ENCODE measurements around the gene OPCML.
A peak's percentile ranks its signal among the peaks of the same experiment; 100 is the strongest.

Gene OPCML

DNA sequence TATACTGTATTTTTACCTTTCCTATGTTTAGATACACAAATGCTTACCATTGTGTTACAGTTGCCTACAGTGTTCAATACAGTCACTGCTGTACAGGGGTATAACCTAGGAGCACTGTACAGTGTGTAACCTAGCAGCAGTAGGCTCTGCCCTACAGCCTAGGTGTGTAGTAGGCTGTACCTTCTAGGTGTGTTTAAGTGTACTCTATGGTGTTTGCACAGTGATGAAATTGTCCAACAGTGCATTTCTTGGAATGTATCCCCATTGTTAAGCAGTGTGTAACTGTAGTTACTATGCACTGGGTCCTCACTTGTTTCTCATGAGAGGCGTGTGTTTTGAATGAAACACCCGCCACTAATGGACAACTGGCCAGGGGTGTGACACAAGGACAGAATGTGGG is 269.0 kb downstream of the OPCML start:
- Mint-ChIP-seq H3K4me1 (ENCODE audit: low read depth) (peaks cover 19% of the 10 kb centered on the region), H3K27me3 (ENCODE audit: low read depth) (peaks cover 3% of the 10 kb centered on the region), H3K4me3 (no peak overlapping the region), H3K27ac (no peak overlapping the region), H3K36me3 (ENCODE audit: low read depth) (peaks cover 9% of the 10 kb centered on the region), H3K9me3 (peaks cover 32% of the 10 kb centered on the region)

DNA sequence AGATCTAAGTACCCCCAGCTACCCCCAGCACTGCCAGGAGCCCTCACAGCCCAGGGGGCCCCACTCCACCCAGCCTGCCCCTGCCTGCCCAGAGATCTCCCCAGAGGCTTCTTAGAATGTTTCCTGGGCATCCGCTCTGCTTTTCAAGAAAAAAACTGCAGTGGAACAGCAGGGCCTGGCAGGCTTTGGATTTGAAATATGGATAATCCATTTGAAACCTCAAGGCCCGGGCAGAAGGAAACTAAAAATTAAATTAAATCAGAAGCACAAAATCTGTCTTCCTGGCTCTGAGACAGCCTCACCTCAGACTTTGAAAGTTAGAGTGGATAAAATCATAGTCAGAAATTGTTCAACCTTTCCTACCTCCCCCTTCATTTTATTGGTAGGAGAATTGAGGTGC is 273.6 kb downstream of the OPCML start:
- Mint-ChIP-seq H3K27ac (peak overlapping the region; percentile 70), H3K4me3 (no peak overlapping the region), H3K36me3 (ENCODE audit: low read depth) (no peaks in the 10 kb centered on the region), H3K27me3 (ENCODE audit: low read depth) (peaks cover 16% of the 10 kb centered on the region), H3K9me3 (peaks cover 15% of the 10 kb centered on the region), H3K4me1 (ENCODE audit: low read depth) (peaks cover 3% of the 10 kb centered on the region)

DNA sequence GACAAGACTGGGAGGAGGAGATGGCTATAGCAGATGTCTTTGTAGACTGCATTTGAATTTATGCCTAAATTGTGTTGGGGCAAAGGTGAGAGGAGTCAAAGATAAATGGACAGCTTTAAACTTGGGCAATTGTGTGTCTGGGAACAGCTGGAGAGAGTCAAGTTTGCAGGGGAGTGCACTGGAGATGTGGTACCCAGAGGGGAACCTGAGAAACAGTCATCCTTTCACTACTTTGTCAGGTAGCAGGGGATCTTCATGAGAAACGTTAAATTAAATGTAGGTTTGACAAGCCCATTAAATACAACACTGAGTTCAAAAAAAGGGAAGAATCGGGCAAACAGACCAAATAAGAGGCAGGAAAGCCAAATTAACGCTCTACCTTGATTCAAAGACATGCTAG is 277.7 kb downstream of the OPCML start:
- H3K4me3 Mint-ChIP-seq = no peak overlapping the region
- peaks cover 3% of the 10 kb centered on the region for H3K4me1 Mint-ChIP-seq (ENCODE audit: low read depth)
- no peak overlapping the region for H3K27ac Mint-ChIP-seq

DNA sequence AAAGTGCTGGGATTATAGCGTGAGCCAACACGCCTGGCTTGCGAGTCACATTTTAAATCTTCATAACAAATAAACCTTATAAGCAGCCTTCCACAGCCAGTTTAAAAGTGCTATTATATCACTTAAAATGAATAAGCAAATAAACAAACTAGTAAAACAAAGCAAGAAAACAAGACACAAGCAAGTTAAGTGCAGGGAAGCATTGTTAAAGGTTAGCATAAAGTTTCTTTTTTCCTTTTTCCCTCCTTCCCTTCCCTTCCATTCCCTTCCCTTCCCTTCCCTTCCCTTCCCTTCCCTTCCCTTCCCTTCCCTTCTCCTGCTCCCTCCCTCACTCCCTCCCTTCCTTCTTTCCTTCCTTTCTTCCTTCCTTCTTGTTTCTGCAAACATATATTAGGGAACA is 278.7 kb downstream of the OPCML start:
- Mint-ChIP-seq H3K9me3 (peaks cover 5% of the 10 kb centered on the region), H3K36me3 (ENCODE audit: low read depth) (no peaks in the 10 kb centered on the region), H3K4me1 (ENCODE audit: low read depth) (no peaks in the 10 kb centered on the region), H3K4me3 (no peak overlapping the region), H3K27me3 (ENCODE audit: low read depth) (peaks cover 26% of the 10 kb centered on the region), H3K27ac (no peak overlapping the region)

More for the DNA sequence above, 277.7 kb downstream of the OPCML start:
- Mint-ChIP-seq H3K9me3 (peaks cover 8% of the 10 kb centered on the region), H3K36me3 (ENCODE audit: low read depth) (no peaks in the 10 kb centered on the region), H3K27me3 (ENCODE audit: low read depth) (peaks cover 22% of the 10 kb centered on the region)

DNA sequence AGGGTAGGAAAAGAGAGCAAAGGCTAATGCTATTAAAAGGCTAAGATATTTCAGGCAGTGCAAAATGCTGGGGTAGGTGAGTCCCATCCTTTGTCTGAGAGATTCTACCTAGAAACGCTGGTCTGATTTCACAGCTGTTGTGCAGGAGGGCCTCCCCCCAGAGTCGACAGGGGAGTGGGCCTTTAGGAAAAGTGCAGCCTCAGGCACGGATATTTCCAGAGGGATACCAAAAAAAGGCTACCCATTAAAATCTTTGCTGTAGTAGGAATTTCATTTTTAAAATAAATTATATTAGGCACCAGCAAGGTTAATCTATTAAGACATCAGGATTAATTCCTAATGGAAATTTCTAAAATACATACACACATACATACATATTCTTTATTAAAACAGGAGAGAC is 280.5 kb downstream of the OPCML start:
- Mint-ChIP-seq H3K4me1 (ENCODE audit: low read depth) (no peaks in the 10 kb centered on the region), H3K36me3 (ENCODE audit: low read depth) (no peaks in the 10 kb centered on the region), H3K4me3 (no peak overlapping the region), H3K27me3 (ENCODE audit: low read depth) (peaks cover 36% of the 10 kb centered on the region), H3K9me3 (peaks cover 11% of the 10 kb centered on the region), H3K27ac (no peak overlapping the region)

DNA sequence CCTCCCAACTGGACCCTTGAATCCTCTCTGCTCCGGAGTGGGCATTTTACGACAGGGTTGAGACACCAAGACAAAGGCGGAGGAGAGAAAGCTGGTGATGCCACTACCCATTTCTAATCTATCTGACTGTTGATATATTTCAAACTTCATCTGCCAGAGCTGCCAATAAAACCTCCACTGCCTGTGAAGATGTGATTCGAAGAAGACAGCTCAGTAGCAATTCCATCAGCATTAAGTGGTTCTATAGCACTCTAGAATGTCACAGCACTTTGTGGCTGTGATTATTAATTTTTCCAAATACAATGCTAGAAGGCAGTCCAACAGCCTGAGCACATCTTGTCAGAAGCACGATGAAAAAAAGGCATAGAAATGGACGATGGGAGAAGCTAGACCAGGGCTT is 282.8 kb downstream of the OPCML start:
- H3K27me3 Mint-ChIP-seq (ENCODE audit: low read depth) = peaks cover 28% of the 10 kb centered on the region
- peaks cover 11% of the 10 kb centered on the region for H3K9me3 Mint-ChIP-seq
- H3K36me3 Mint-ChIP-seq (ENCODE audit: low read depth) = no peaks in the 10 kb centered on the region
- H3K4me3 Mint-ChIP-seq = no peak overlapping the region
- H3K27ac Mint-ChIP-seq = no peak overlapping the region
- H3K4me1 Mint-ChIP-seq (ENCODE audit: low read depth) = no peaks in the 10 kb centered on the region

DNA sequence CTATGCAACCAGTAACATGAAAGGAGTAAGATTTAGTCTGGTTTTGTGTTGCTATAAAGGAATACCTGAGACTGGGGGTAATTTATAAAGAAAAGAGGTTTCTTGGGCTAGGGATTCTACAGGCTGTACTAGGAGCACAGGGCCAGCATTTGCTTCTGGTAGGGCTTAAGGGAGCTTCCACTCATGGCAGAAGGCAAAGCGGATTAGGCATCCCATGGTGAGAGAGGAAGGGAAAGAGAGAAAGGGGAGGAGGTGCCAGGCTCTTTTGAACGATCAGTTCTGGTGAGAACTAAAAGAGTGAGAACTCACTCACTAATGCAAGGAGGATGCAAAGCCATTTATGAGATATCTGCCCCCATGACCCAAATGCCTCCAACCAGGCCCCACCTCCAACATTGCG is 283.2 kb downstream of the OPCML start:
- H3K27ac Mint-ChIP-seq = no peak overlapping the region
- no peaks in the 10 kb centered on the region for H3K4me1 Mint-ChIP-seq (ENCODE audit: low read depth)
- H3K9me3 Mint-ChIP-seq = peaks cover 11% of the 10 kb centered on the region
- no peaks in the 10 kb centered on the region for H3K36me3 Mint-ChIP-seq (ENCODE audit: low read depth)
- H3K27me3 Mint-ChIP-seq (ENCODE audit: low read depth) = peaks cover 23% of the 10 kb centered on the region
- H3K4me3 Mint-ChIP-seq = no peak overlapping the region

DNA sequence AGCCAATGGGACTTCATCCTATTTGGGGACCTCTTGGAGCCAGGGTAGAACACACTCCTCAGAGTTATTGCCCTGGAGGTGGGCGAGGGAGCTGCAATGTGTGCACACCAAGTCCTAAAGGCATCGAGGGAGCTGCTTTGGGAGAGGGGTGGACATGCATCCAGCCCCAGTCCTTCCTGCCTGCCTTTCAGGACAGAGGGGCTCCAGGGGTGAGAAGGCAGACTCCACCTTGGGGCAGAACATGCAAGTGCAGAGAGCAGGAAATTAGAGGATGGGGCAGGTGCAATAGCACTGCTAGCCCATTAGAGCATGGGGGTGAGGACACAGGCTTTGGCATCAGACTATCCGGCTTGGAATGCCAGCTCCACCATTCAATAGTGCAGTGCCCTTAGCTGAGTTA is 288.5 kb downstream of the OPCML start:
- H3K4me3 Mint-ChIP-seq = no peak overlapping the region
- peaks cover 18% of the 10 kb centered on the region for H3K27me3 Mint-ChIP-seq (ENCODE audit: low read depth)

DNA sequence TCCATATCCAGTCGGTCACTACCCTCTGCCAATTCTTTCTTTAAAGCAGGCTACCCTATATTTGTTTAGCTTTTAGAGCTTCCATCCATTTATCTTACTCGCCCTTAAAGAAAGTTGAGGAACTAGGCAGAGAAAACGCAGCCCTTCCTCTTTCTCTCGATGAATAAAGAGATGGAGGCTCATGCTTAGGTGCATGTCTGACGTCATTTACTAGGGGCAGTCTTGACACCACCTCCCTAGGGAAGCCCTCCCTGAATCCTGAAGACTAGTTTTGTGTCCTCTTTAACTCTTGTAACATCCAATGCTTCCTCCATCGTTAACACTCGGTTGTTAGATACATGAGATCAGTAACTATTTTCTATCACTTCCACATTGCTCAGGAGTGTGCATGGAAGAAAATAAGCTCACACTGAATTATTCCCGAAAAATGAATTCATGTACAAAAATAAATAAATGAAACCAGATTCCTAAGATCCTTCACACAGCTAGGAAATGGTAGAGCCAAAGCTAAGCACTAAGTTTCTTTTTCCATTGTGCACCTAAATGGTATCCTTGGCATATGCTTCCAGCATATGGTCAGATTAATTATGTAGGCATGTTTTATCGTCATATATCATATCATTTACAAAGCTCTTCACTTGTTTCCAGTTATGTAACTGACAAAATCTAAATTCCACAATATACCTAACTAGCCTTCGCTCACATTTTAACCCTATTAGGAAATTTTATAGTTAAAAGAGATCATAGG is 291.2 kb downstream of the OPCML start:
- Mint-ChIP-seq H3K27me3 (ENCODE audit: low read depth) (peaks cover 4% of the 10 kb centered on the region), H3K4me3 (no peak overlapping the region), H3K4me1 (ENCODE audit: low read depth) (peaks cover 3% of the 10 kb centered on the region), H3K36me3 (ENCODE audit: low read depth) (no peaks in the 10 kb centered on the region), H3K9me3 (no peaks in the 10 kb centered on the region), H3K27ac (no peak overlapping the region)

More for the DNA sequence above, 288.5 kb downstream of the OPCML start:
- no peaks in the 10 kb centered on the region for H3K36me3 Mint-ChIP-seq (ENCODE audit: low read depth)
- H3K9me3 Mint-ChIP-seq = peaks cover 8% of the 10 kb centered on the region
- no peak overlapping the region for H3K27ac Mint-ChIP-seq
- peaks cover 3% of the 10 kb centered on the region for H3K4me1 Mint-ChIP-seq (ENCODE audit: low read depth)

DNA sequence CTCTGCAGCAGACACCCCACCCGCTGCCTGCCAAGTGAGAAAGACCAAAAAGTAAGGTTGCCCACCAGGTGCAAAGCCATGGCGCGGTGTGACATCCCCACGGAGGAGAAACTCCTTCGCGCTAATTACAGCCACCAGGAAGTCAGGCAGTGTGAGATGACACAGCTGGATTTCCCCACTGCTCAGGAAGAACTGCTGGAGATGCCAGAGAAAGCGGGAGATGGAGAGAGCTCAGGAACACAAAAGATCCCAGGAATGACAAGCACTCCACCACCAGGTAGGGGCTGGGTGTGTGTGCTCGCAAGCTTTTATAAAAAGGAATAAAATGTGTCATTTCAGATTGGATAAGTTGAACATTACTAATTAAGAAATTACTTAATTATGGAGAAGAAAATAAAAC is 292.7 kb downstream of the OPCML start:
- Mint-ChIP-seq H3K27me3 (ENCODE audit: low read depth) (peaks cover 4% of the 10 kb centered on the region), H3K9me3 (no peaks in the 10 kb centered on the region), H3K4me1 (ENCODE audit: low read depth) (peaks cover 3% of the 10 kb centered on the region), H3K4me3 (no peak overlapping the region), H3K36me3 (ENCODE audit: low read depth) (no peaks in the 10 kb centered on the region), H3K27ac (no peak overlapping the region)

DNA sequence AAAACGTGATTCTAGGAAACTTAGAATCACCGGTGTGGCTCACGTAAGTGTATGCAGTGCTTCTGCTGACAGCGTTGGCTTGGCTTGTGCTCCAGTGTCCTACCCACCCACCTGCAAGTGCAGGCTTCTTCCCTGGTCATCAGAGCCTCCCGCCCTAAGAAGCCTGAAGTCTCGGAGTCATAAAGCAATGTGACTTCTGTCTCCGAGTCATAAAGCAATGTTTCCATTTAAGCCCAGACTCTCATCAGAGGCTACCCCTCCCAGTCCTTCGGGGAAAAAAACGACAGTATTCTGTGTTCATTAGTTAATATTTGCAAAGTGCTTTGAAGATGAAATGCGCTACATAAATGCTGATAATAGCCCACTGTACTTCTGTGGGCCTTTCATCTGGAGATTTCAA is 293.8 kb downstream of the OPCML start:
- H3K4me3 Mint-ChIP-seq = no peak overlapping the region
- peaks cover 4% of the 10 kb centered on the region for H3K27me3 Mint-ChIP-seq (ENCODE audit: low read depth)
- peaks cover 3% of the 10 kb centered on the region for H3K4me1 Mint-ChIP-seq (ENCODE audit: low read depth)

DNA sequence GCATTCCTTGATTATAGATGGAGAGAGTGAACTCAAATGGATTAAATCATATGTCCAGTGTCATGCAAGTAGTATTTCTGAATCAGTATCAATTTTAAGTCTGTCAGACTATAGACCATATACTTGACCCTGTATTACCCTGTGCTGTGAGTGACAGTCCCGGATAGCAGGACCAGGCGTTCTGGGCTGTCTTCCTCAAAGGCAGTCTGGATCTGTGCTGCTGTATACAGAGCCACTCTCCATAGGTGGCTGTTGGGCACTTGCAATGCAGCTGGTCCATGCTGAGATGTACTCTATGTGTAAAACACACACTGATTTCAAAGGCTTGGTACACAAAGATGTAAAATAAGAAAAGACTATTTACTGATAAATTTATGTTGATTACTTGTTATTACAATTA is 294.3 kb downstream of the OPCML start:
- Mint-ChIP-seq H3K9me3 (peaks cover 4% of the 10 kb centered on the region), H3K4me1 (ENCODE audit: low read depth) (peaks cover 3% of the 10 kb centered on the region), H3K36me3 (ENCODE audit: low read depth) (no peaks in the 10 kb centered on the region)

More for the DNA sequence above, 293.8 kb downstream of the OPCML start:
- H3K9me3 Mint-ChIP-seq = peaks cover 4% of the 10 kb centered on the region
- H3K36me3 Mint-ChIP-seq (ENCODE audit: low read depth) = no peaks in the 10 kb centered on the region
- H3K27ac Mint-ChIP-seq = no peak overlapping the region

DNA sequence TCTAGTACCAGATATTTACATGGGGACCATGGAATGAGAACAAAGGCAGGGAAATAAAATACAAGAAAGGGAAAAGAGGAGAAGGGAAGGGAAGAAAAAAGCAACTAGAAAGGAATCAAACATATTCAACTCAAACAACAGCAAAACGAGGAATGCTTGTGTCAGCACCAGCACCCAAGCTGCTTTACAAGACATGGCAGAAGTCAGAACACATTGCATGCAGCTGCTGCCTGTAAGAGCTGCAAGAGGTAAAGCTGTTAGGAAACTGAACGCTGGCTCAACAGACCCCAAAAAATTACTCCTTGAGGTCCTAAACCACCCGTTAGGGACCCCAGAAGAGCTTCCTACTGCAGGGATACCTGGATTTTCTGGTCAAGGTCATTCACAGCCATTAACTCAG is 296.9 kb downstream of the OPCML start:
- Mint-ChIP-seq H3K27ac (no peak overlapping the region), H3K27me3 (ENCODE audit: low read depth) (no peaks in the 10 kb centered on the region), H3K4me3 (no peak overlapping the region), H3K9me3 (peaks cover 4% of the 10 kb centered on the region), H3K36me3 (ENCODE audit: low read depth) (no peaks in the 10 kb centered on the region), H3K4me1 (ENCODE audit: low read depth) (peaks cover 3% of the 10 kb centered on the region)

More for the DNA sequence above, 294.3 kb downstream of the OPCML start:
- H3K27ac Mint-ChIP-seq = no peak overlapping the region
- no peak overlapping the region for H3K4me3 Mint-ChIP-seq
- H3K27me3 Mint-ChIP-seq (ENCODE audit: low read depth) = peaks cover 4% of the 10 kb centered on the region

DNA sequence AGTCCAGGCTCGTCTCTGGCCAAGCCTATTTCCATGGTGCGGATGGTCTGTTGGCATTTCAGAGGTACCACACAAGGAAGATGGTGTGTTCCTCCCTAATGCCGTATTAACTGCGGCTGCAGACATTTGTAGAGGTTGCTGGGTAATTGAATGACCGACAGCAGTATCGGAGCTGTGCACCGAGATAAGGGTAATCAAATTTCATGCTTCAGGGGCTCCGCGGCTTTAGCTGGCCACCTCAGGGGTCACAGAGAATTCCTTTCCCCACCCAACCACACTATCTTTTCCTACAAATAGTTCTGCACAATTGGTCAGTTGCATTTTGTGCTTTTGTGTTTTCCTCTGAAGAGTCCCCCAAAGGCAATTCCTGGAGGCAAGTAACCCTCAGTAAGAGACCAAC is 297.4 kb downstream of the OPCML start:
- no peaks in the 10 kb centered on the region for H3K27me3 Mint-ChIP-seq (ENCODE audit: low read depth)
- H3K36me3 Mint-ChIP-seq (ENCODE audit: low read depth) = no peaks in the 10 kb centered on the region

DNA sequence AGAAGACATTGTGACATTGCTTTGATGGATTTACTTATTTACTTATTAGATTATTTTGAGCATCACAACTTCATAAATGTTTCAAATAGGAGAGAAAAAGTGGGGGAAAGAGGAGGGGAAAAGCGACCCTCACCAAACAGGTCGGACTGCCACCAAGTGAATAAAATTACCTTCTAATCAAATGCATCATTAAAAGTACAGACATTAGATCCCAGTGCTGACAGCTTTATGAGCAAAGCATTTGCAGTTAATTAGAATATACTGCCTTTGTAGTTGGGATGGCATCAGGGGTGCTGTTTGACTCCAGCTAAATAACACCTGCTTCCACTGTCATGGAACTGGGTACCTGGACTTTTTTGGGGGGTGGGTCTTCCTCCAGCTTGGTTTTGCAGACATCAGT is 299.6 kb downstream of the OPCML start:
- Mint-ChIP-seq H3K36me3 (ENCODE audit: low read depth) (no peaks in the 10 kb centered on the region), H3K27ac (no peak overlapping the region), H3K4me1 (ENCODE audit: low read depth) (no peaks in the 10 kb centered on the region), H3K27me3 (ENCODE audit: low read depth) (peaks cover 4% of the 10 kb centered on the region), H3K9me3 (peaks cover 4% of the 10 kb centered on the region), H3K4me3 (no peak overlapping the region)

More for the DNA sequence above, 297.4 kb downstream of the OPCML start:
- H3K9me3 Mint-ChIP-seq = peaks cover 4% of the 10 kb centered on the region
- no peak overlapping the region for H3K4me3 Mint-ChIP-seq
- H3K27ac Mint-ChIP-seq = no peak overlapping the region
- peaks cover 3% of the 10 kb centered on the region for H3K4me1 Mint-ChIP-seq (ENCODE audit: low read depth)

Data from T-helper 1 cell treated with Interleukin-12 subunit alpha and Interleukin-12 subunit beta and Interleukin-4 antibody, amounts not matched to agents 30 μg/mL and 1 μg/mL, for 36 hours (primary cell).